ENCODE data around the gene FCN2. TPM values are rescaled to one million over a fixed set of nuclear protein-coding genes. Genes with fewer than 3 reads are reported as not detected.

Gene FCN2
- total RNA-seq, 1 donor from 2014 or later = not detected

DNA sequence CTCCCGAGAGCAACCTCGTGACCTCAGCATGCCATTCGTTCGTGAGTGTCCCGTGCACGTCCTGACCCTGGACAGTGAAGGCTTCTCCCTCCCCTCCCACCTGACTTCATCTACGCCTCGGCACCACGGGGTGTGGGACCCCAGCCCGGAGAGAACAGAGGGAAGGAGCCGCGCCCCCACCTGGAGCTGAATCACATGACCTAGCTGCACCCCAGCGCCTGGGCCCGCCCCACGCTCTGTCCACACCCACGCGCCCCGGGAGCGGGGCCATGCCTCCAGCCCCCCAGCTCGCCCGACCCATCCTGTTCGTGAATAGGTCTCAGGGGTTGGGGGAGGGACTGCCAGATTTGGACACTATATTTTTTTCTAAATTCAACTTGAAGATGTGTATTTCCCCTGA lies 38.3 kb upstream of the FCN2 start:
- H3K9me3 Mint-ChIP-seq (ENCODE audit: unreplicated experiment) = no peaks in the 10 kb centered on the region
- TF ChIP-seq, protein P1, sequence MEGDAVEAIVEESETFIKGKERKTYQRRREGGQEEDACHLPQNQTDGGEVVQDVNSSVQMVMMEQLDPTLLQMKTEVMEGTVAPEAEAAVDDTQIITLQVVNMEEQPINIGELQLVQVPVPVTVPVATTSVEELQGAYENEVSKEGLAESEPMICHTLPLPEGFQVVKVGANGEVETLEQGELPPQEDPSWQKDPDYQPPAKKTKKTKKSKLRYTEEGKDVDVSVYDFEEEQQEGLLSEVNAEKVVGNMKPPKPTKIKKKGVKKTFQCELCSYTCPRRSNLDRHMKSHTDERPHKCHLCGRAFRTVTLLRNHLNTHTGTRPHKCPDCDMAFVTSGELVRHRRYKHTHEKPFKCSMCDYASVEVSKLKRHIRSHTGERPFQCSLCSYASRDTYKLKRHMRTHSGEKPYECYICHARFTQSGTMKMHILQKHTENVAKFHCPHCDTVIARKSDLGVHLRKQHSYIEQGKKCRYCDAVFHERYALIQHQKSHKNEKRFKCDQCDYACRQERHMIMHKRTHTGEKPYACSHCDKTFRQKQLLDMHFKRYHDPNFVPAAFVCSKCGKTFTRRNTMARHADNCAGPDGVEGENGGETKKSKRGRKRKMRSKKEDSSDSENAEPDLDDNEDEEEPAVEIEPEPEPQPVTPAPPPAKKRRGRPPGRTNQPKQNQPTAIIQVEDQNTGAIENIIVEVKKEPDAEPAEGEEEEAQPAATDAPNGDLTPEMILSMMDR (IDR thresholded peaks at IDR 0.05) = no peak
- no peaks in the 10 kb centered on the region for H3K27me3 Mint-ChIP-seq (ENCODE audit: unreplicated experiment)
- no peaks in the 10 kb centered on the region for H3K4me1 Mint-ChIP-seq (ENCODE audit: unreplicated experiment)
- H3K27ac Mint-ChIP-seq (ENCODE audit: unreplicated experiment) = no peak overlapping the region
- no peak overlapping the region for H3K4me3 Mint-ChIP-seq (ENCODE audit: unreplicated experiment)
- H3K36me3 Mint-ChIP-seq (ENCODE audit: unreplicated experiment) = peaks cover 41% of the 10 kb centered on the region
- DNase-seq (ENCODE audit: extremely low spot score, unreplicated experiment) = no peak

DNA sequence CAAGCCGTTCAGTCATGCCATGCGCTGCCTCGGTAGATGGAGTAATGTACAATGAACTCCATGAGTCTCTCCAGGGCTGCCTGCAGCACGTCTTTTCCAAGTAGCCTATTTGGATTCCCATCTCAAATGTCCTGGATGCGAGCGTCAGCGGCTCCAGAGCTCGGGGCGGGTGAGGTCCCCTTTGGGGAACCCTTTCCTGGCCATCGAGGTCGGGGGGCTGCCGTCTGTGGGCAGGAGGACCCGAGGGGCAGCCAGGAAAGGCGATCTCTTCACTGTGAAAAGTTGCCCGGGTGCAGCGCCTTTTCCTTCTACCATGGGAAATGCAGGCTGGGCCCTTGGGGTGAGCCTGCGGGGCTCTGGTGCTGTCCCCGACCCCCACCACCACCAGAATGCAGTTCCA lies 36.9 kb upstream of the FCN2 start:
- no peak overlapping the region for H3K27ac Mint-ChIP-seq (ENCODE audit: unreplicated experiment)

DNA sequence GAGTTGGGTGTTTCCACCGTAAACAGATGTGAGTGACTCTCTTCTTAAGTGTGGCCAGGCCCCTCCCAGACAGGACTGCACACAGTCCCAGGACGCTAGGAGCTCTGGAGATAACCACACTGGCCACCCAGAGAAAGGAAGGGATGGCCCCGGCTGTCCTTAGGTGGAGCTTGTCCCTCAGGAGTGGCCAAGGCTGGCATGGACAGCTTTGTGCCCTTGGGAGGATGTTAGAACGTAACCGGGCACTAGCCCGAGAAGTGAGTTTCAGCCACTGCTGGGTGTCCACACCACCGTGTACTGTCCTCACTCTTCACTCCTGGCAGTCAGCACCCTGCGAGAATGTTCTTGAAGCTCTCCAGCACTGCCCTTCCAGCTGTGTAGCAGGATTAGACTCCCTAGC lies 35.8 kb upstream of the FCN2 start:
- no peak overlapping the region for H3K27ac Mint-ChIP-seq (ENCODE audit: unreplicated experiment)
- no peak overlapping the region for H3K4me3 Mint-ChIP-seq (ENCODE audit: unreplicated experiment)
- H3K4me1 Mint-ChIP-seq (ENCODE audit: unreplicated experiment) = no peaks in the 10 kb centered on the region
- H3K9me3 Mint-ChIP-seq (ENCODE audit: unreplicated experiment) = no peaks in the 10 kb centered on the region
- peaks cover 34% of the 10 kb centered on the region for H3K36me3 Mint-ChIP-seq (ENCODE audit: unreplicated experiment)
- DNase-seq (ENCODE audit: extremely low spot score, unreplicated experiment) = no peak
- H3K27me3 Mint-ChIP-seq (ENCODE audit: unreplicated experiment) = no peaks in the 10 kb centered on the region
- TF ChIP-seq, protein P1 (IDR thresholded peaks at IDR 0.05) = no peak

More for the DNA sequence above, 36.9 kb upstream of the FCN2 start:
- no peaks in the 10 kb centered on the region for H3K27me3 Mint-ChIP-seq (ENCODE audit: unreplicated experiment)
- TF ChIP-seq, protein P1 (IDR thresholded peaks at IDR 0.05) = no peak
- peaks cover 36% of the 10 kb centered on the region for H3K36me3 Mint-ChIP-seq (ENCODE audit: unreplicated experiment)
- H3K4me1 Mint-ChIP-seq (ENCODE audit: unreplicated experiment) = no peaks in the 10 kb centered on the region
- H3K4me3 Mint-ChIP-seq (ENCODE audit: unreplicated experiment) = no peak overlapping the region
- no peaks in the 10 kb centered on the region for H3K9me3 Mint-ChIP-seq (ENCODE audit: unreplicated experiment)
- no peak for DNase-seq (ENCODE audit: extremely low spot score, unreplicated experiment)

DNA sequence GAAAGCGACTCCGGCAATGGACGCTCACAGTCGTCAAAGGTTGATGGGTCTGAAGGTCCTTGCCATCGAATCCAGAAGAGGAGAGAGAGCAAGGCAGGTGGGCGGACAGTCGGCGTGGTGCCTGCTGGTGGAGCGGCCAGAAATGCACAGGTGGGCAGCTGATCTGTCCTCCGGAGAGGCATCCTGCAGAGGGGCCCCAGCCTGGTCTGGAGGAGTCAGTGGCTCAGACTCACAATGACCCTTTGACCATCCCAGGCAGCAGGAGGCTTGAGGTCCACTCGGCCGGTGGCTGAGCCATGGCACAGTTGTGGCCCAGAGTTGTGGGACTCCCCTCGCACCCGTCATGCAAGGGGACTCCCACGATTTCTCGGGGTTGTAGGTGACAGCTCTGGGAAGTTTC lies 34.4 kb upstream of the FCN2 start:
- Mint-ChIP-seq H3K4me1 (ENCODE audit: unreplicated experiment) (no peaks in the 10 kb centered on the region), H3K9me3 (ENCODE audit: unreplicated experiment) (no peaks in the 10 kb centered on the region), H3K27me3 (ENCODE audit: unreplicated experiment) (no peaks in the 10 kb centered on the region), H3K36me3 (ENCODE audit: unreplicated experiment) (peaks cover 32% of the 10 kb centered on the region), H3K27ac (ENCODE audit: unreplicated experiment) (no peak overlapping the region), H3K4me3 (ENCODE audit: unreplicated experiment) (no peak overlapping the region)
- DNase-seq (ENCODE audit: extremely low spot score, unreplicated experiment) = no peak
- TF ChIP-seq, protein P1 (IDR thresholded peaks at IDR 0.05) = no peak

DNA sequence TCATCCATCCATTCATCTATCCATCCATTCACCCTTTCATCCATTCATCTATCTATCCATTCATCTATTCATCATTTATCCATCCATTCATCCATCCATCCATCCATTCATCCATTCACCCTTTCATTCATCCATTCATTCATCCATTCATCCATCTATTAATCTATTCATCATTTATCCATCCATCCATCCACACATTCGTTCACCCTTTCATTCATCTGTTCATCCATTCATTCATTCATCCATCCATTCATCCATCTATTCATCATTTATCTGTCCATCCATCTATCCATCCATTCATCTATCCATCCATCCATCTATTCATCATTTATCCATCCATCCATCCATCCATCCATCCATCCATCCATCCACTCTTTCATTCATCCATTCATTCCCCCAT lies 33.9 kb upstream of the FCN2 start:
- Mint-ChIP-seq H3K27ac (ENCODE audit: unreplicated experiment) (no peak overlapping the region), H3K9me3 (ENCODE audit: unreplicated experiment) (no peaks in the 10 kb centered on the region), H3K36me3 (ENCODE audit: unreplicated experiment) (peaks cover 31% of the 10 kb centered on the region), H3K27me3 (ENCODE audit: unreplicated experiment) (no peaks in the 10 kb centered on the region), H3K4me3 (ENCODE audit: unreplicated experiment) (no peak overlapping the region), H3K4me1 (ENCODE audit: unreplicated experiment) (no peaks in the 10 kb centered on the region)
- TF ChIP-seq, protein P1 (IDR thresholded peaks at IDR 0.05) = no peak
- DNase-seq (ENCODE audit: extremely low spot score, unreplicated experiment) = no peak

All from osteocyte (in vitro differentiated cells).